ENCODE results near the gene CUL7. TPM values are rescaled to one million over a fixed set of nuclear protein-coding genes. Genes with fewer than 3 reads are reported as not detected.
"Not testable (repeated sequence)": the region's sequence is repeated elsewhere in the genome, so short reads cannot be mapped to it uniquely, and the experiment has no call there.

CUL7 gene
- total RNA-seq, 4 donors from 2014 or later = 11.9 to 21.3 (median 15.4) TPM

DNA sequence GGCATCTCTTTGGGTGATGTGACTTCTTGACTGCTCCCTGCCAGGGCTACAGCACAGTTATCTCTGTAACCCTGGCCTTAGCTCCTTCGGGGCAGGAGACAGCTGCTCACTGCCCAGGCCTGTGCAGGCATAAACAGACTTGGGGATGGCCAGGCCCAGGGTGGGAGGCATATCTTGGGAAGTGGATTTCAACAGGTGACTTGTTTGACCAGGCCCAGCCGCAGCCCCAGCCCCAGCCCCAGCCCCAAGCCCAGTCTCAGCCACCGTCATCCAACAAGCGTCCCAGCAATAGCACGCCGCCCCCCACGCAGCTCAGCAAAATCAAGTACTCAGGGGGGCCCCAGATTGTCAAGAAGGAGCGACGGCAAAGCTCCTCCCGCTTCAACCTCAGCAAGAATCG lies 47.4 kb downstream of the CUL7 start:
- no peak for ATAC-seq
- no peak for DNase-seq
- no peak for TF ChIP-seq POLR2A (IDR thresholded peaks at IDR 0.05)
- TF ChIP-seq, protein P1, sequence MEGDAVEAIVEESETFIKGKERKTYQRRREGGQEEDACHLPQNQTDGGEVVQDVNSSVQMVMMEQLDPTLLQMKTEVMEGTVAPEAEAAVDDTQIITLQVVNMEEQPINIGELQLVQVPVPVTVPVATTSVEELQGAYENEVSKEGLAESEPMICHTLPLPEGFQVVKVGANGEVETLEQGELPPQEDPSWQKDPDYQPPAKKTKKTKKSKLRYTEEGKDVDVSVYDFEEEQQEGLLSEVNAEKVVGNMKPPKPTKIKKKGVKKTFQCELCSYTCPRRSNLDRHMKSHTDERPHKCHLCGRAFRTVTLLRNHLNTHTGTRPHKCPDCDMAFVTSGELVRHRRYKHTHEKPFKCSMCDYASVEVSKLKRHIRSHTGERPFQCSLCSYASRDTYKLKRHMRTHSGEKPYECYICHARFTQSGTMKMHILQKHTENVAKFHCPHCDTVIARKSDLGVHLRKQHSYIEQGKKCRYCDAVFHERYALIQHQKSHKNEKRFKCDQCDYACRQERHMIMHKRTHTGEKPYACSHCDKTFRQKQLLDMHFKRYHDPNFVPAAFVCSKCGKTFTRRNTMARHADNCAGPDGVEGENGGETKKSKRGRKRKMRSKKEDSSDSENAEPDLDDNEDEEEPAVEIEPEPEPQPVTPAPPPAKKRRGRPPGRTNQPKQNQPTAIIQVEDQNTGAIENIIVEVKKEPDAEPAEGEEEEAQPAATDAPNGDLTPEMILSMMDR (IDR thresholded peaks at IDR 0.05 in 4 of 5, conservative IDR thresholded peaks at IDR 0.05 in 1 of 5) = no peak
- Histone ChIP-seq H3K27me3 (no peaks in the 10 kb centered on the region), H3K4me3 (no peak overlapping the region), H3K36me3 (peaks cover 0 to 48% of the 10 kb centered on the region in 2 donors), H3K9me3 (no peaks in the 10 kb centered on the region), H3K27ac (no peak overlapping the region), H3K4me1 (peaks cover 6% of the 10 kb centered on the region in 2 donors)
- in situ Hi-C loops (cut with MboI; ENCODE audit: low sequenced_read_pairs in 4 of 4) (no loop called here), intact Hi-C loops (cut with DNase I; ENCODE audit: low total_unique reads) (no loop called here)

DNA sequence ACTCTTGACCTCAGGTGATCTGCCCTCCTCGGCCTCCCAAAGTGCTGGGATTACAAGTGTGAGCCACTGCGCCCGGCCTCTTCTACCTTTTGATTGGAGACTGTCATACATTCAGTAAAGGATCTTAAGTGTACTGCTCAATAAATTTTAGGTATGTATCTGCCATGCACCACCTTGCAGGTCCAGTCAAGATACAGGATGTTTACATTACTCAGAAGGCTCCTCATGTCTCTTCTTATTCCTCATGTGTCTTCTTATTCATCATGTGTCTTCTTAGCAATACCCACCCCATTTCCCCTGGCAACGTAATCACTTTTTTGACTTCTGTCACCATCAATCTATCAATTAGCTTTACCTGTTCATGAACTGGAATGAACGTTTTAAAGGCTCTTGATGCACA lies 47.8 kb downstream of the CUL7 start:
- intact Hi-C loops (cut with DNase I; ENCODE audit: low total_unique reads) (no loop called here), in situ Hi-C loops (cut with MboI; ENCODE audit: low sequenced_read_pairs in 4 of 4) (no loop called here)
- Histone ChIP-seq H3K27ac (no peak overlapping the region), H3K9me3 (no peaks in the 10 kb centered on the region), H3K27me3 (no peaks in the 10 kb centered on the region), H3K4me3 (no peak overlapping the region), H3K4me1 (peaks cover 6% of the 10 kb centered on the region in 2 donors), H3K36me3 (peaks cover 0 to 44% of the 10 kb centered on the region in 2 donors)
- TF ChIP-seq POLR2A (IDR thresholded peaks at IDR 0.05) = no peak
- TF ChIP-seq, protein P1 (IDR thresholded peaks at IDR 0.05 in 4 of 5, conservative IDR thresholded peaks at IDR 0.05 in 1 of 5) = no peak
- ATAC-seq = no peak
- no peak for DNase-seq

GRCh38 chr6:43001843-43002242 lies 51.8 kb downstream of the CUL7 start:
- H3K27ac ChIP-seq = no peak overlapping the region
- H3K27me3 ChIP-seq = no peaks in the 10 kb centered on the region
- in situ Hi-C loops (cut with MboI; ENCODE audit: low sequenced_read_pairs in 4 of 4) = no loop called here
- ATAC-seq = no peak
- no peak for DNase-seq
- intact Hi-C loops (cut with DNase I; ENCODE audit: low total_unique reads) = no loop called here
- no peak overlapping the region for H3K4me3 ChIP-seq
- peaks cover 6% of the 10 kb centered on the region in 2 donors for H3K4me1 ChIP-seq
- H3K9me3 ChIP-seq = no peaks in the 10 kb centered on the region
- no peak for TF ChIP-seq POLR2A (IDR thresholded peaks at IDR 0.05)
- TF ChIP-seq, protein P1 (IDR thresholded peaks at IDR 0.05 in 4 of 5, conservative IDR thresholded peaks at IDR 0.05 in 1 of 5) = no peak
- peaks cover 0 to 5% of the 10 kb centered on the region in 2 donors for H3K36me3 ChIP-seq

- H3K27ac ChIP-seq; H3K4me3 ChIP-seq; in situ Hi-C loops (cut with MboI; ENCODE audit: low sequenced_read_pairs in 4 of 4); H3K27me3 ChIP-seq; ATAC-seq; intact Hi-C loops (cut with DNase I; ENCODE audit: low total_unique reads); DNase-seq; H3K36me3 ChIP-seq; H3K9me3 ChIP-seq; H3K4me1 ChIP-seq: not testable (repeated sequence)
These were observed 55.4 kb downstream of the CUL7 start for GRCh38 chr6:42998205-42998604.

DNA sequence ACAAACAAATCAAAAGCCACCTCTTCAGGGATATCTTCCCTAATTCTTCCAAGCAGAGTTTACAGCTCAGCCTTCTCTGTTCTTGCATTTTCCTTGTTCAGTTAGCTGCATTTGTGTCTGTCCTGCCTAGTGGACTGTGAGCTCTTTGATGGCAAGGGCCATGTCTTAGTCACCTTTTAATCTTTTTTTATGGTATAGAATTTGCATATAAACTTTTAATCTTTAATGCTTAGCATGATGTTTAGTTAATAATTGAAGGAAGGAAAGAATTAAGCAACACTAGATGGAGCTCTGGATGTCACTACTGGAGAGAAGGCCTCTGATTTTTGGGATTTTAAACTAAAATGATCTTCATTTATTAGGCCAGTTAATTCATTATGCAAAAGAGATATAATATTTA lies 57.1 kb downstream of the CUL7 start:
- ATAC-seq = no peak
- TF ChIP-seq POLR2A (IDR thresholded peaks at IDR 0.05) = no peak
- peaks cover 0 to 3% of the 10 kb centered on the region in 2 donors for H3K36me3 ChIP-seq
- H3K4me3 ChIP-seq = no peak overlapping the region
- intact Hi-C loops (cut with DNase I; ENCODE audit: low total_unique reads) = no loop called here
- no peaks in the 10 kb centered on the region for H3K27me3 ChIP-seq
- no peaks in the 10 kb centered on the region for H3K4me1 ChIP-seq
- in situ Hi-C loops (cut with MboI; ENCODE audit: low sequenced_read_pairs in 4 of 4) = no loop called here
- no peak overlapping the region for H3K27ac ChIP-seq
- DNase-seq = no peak
- H3K9me3 ChIP-seq = no peaks in the 10 kb centered on the region

GRCh38 chr6:42993445-42993844 lies 60.2 kb downstream of the CUL7 start:
- H3K9me3 ChIP-seq = no peaks in the 10 kb centered on the region
- H3K4me3 ChIP-seq = no peak overlapping the region
- peaks cover 0 to 17% of the 10 kb centered on the region in 2 donors for H3K36me3 ChIP-seq
- TF ChIP-seq, protein P1 (IDR thresholded peaks at IDR 0.05 in 4 of 5, conservative IDR thresholded peaks at IDR 0.05 in 1 of 5) = no peak
- no peak for TF ChIP-seq POLR2A (IDR thresholded peaks at IDR 0.05)
- DNase-seq (no peak), ATAC-seq (no peak)
- H3K27me3 ChIP-seq = no peaks in the 10 kb centered on the region
- peaks cover under 1 to 6% of the 10 kb centered on the region in 2 donors for H3K4me1 ChIP-seq
- in situ Hi-C loops (cut with MboI; ENCODE audit: low sequenced_read_pairs in 4 of 4) (no loop called here), intact Hi-C loops (cut with DNase I; ENCODE audit: low total_unique reads) (no loop called here)
- no peak overlapping the region for H3K27ac ChIP-seq
